WTC11 (cell line): Measurements from ENCODE around the gene C1S. TPM values are rescaled to one million over a fixed set of nuclear protein-coding genes. Genes with fewer than 3 reads are reported as not detected.

ENCODE experiments used
- ATAC-seq: fragments of 200-7000 bp; cut with Tn5 transposase; 2 replicates; pipeline ENCODE4 v1.10.0; 2021; ENCODE audit warnings: mild to moderate bottlenecking, moderate library complexity
- CTCF ChIA-PET: fragments of 300-600 bp; sonication (Branson Sonifier 250); formaldehyde crosslinking; loops from one replicate; lab custom pipeline; 2021; ENCODE audit warnings: antibody characterized with exemption; lab: Charles Lee
- POLR2A ChIA-PET: fragments of 350-600 bp; sonication (Branson Sonifier 250); formaldehyde crosslinking; loops from one replicate; lab custom pipeline; 2021; ENCODE audit warnings: antibody characterized with exemption; lab: Charles Lee
- DNase-seq: peaks from one replicate; pipeline ENCODE4 v3.0.0; 2021; ENCODE audit warnings: low spot score
- H3K27ac Mint-ChIP-seq: 2 replicates; pipeline ENCODE4 v1.8.0; 2021; ENCODE audit warnings: mixed read lengths
- H3K27me3 Mint-ChIP-seq: 2 replicates; pipeline ENCODE4 v1.8.0; 2021; ENCODE audit warnings: low read depth, mild to moderate bottlenecking, moderate library complexity, mixed read lengths
- H3K36me3 Mint-ChIP-seq: 2 replicates; pipeline ENCODE4 v1.8.0; 2021; ENCODE audit warnings: mixed read lengths
- H3K4me1 Mint-ChIP-seq: 2 replicates; pipeline ENCODE4 v1.8.0; 2022; ENCODE audit warnings: mixed read lengths
- H3K4me3 Mint-ChIP-seq: 2 replicates; pipeline ENCODE4 v1.8.0; 2021; ENCODE audit warnings: mild to moderate bottlenecking, moderate library complexity, mixed read lengths
- H3K9me3 Mint-ChIP-seq: 2 replicates; pipeline ENCODE4 v1.8.0; 2021; ENCODE audit warnings: mixed read lengths
- ATF1 ChIP-seq: sonication (generic); formaldehyde crosslinking; IDR thresholded peaks from 2 replicates; pipeline ENCODE4 v1.8.1; 2023; ENCODE audit warnings: mild to moderate bottlenecking, moderate library complexity, missing genetic modification reagents
- CREB1 ChIP-seq: sonication (generic); formaldehyde crosslinking; IDR thresholded peaks from 2 replicates; pipeline ENCODE4 v1.8.0; 2023; ENCODE audit warnings: mild to moderate bottlenecking, missing genetic modification reagents
- EMX1 ChIP-seq: fragments of 250-450 bp; sonication (Bioruptor Pico); IDR thresholded peaks from 2 replicates; pipeline ENCODE4 v1.8.0; 2021; ENCODE audit warnings: mild to moderate bottlenecking
- GTF2I ChIP-seq: fragments of 250-450 bp; sonication (Bioruptor Pico); conservative IDR thresholded peaks from 2 replicates; pipeline ENCODE4 v1.4.0; 2021; ENCODE audit warnings: mild to moderate bottlenecking
- HMGA2 ChIP-seq: fragments of 250-450 bp; sonication (Bioruptor Pico); IDR thresholded peaks from 2 replicates; pipeline ENCODE4 v1.4.0; 2021; ENCODE audit warnings: mild to moderate bottlenecking, moderate library complexity
- MAX ChIP-seq: sonication (generic); formaldehyde crosslinking; IDR thresholded peaks from 2 replicates; pipeline ENCODE4 v1.8.0; 2022; ENCODE audit warnings: mild to moderate bottlenecking, missing genetic modification reagents
- OVOL2 ChIP-seq: fragments of 250-450 bp; sonication (Bioruptor Pico); IDR thresholded peaks from 2 replicates; pipeline ENCODE4 v1.9.0; 2021; ENCODE audit warnings: mild to moderate bottlenecking, borderline replicate concordance
- RELA ChIP-seq: sonication (generic); formaldehyde crosslinking; IDR thresholded peaks from 2 replicates; pipeline ENCODE4 v1.8.1; 2022; ENCODE audit warnings: missing genetic modification reagents, mild to moderate bottlenecking, borderline replicate concordance
- SMAD4 ChIP-seq: sonication (generic); formaldehyde crosslinking; IDR thresholded peaks from 2 replicates; pipeline ENCODE4 v1.8.0; 2022; ENCODE audit warnings: mild to moderate bottlenecking, missing genetic modification reagents
- SOX15 ChIP-seq: fragments of 250-450 bp; sonication (Bioruptor Pico); IDR thresholded peaks from 2 replicates; pipeline ENCODE4 v1.9.0; 2021; ENCODE audit warnings: mild to moderate bottlenecking
- TEAD4 ChIP-seq: sonication (generic); formaldehyde crosslinking; IDR thresholded peaks from 2 replicates; pipeline ENCODE4 v1.8.0; 2022; ENCODE audit warnings: mild to moderate bottlenecking, missing genetic modification reagents
- ZNF138 ChIP-seq: sonication (generic); formaldehyde crosslinking; conservative IDR thresholded peaks from 2 replicates; pipeline ENCODE4 v1.8.1; 2022; ENCODE audit warnings: mild to moderate bottlenecking, moderate library complexity, missing genetic modification reagents
- ZNF263 ChIP-seq: sonication (generic); formaldehyde crosslinking; IDR thresholded peaks from 2 replicates; pipeline ENCODE4 v1.8.1; 2022; ENCODE audit warnings: low read depth, mild to moderate bottlenecking, moderate library complexity, missing genetic modification reagents
- ZNF671 ChIP-seq: fragments of 250-450 bp; sonication (Bioruptor Pico); IDR thresholded peaks from 2 replicates; pipeline ENCODE4 v1.8.0; 2021; ENCODE audit warnings: mild to moderate bottlenecking
- ZSCAN18 ChIP-seq: fragments of 250-450 bp; sonication (Bioruptor Pico); IDR thresholded peaks from 2 replicates; pipeline ENCODE4 v2.1.2; 2022; ENCODE audit warnings: mild to moderate bottlenecking, moderate library complexity
- total RNA-seq: library from RNA; stranded (reverse); gene quantifications from 3 replicates; pipeline ENCODE4 v1.2.3, GENCODE V29; 2021
- TF ChIP-seq, protein P1 (sequence below): sonication (generic); formaldehyde crosslinking; IDR thresholded peaks from 2 replicates; pipeline ENCODE4 v1.8.0; 2022; ENCODE audit warnings: mild to moderate bottlenecking, missing genetic modification reagents
- TF ChIP-seq, protein P2 (sequence below): sonication (generic); formaldehyde crosslinking; IDR thresholded peaks from 2 replicates; pipeline ENCODE4 v1.8.1; 2022; ENCODE audit warnings: low read depth, mild to moderate bottlenecking, moderate library complexity, missing genetic modification reagents, borderline replicate concordance
- TF ChIP-seq, protein P3 (sequence below): sonication (generic); formaldehyde crosslinking; IDR thresholded peaks from 2 replicates; pipeline ENCODE4 v1.8.1; 2022; ENCODE audit warnings: mild to moderate bottlenecking, missing genetic modification reagents, moderate library complexity, borderline replicate concordance
- TF ChIP-seq, protein P4 (sequence below): sonication (generic); formaldehyde crosslinking; IDR thresholded peaks from 2 replicates; pipeline ENCODE4 v1.8.1; 2022; ENCODE audit warnings: low read depth, missing genetic modification reagents, borderline replicate concordance
- TF ChIP-seq, protein P5 (sequence below): sonication (generic); formaldehyde crosslinking; IDR thresholded peaks from 2 replicates; pipeline ENCODE4 v1.8.1; 2023; ENCODE audit warnings: mild to moderate bottlenecking, missing genetic modification reagents, moderate library complexity
- TF ChIP-seq, protein P6 (sequence below): sonication (generic); formaldehyde crosslinking; IDR thresholded peaks from 2 replicates; pipeline ENCODE4 v1.8.1; 2023; ENCODE audit warnings: mild to moderate bottlenecking, moderate library complexity, missing genetic modification reagents

Gene C1S
- total RNA-seq, 1 experiment from 2014 or later, result 7.6 TPM

- CTCF ChIA-PET, result no interaction called here
Measured at GRCh38 chr12:7072035-7072434, 11.5 kb downstream of the C1S start.

GRCh38 chr12:7072554-7072953 lies 12.0 kb downstream of the C1S start:
- Mint-ChIP-seq H3K27me3 (peaks cover 7% of the 10 kb centered on the region; the same call in 1 of the 2 replicates), H3K4me3 (no peak overlapping the region), H3K4me1 (no peaks in the 10 kb centered on the region), H3K27ac (no peak overlapping the region), H3K36me3 (no peaks in the 10 kb centered on the region), H3K9me3 (no peaks in the 10 kb centered on the region)
- no peak for DNase-seq
- no peak for ATAC-seq
- TF ChIP-seq TEAD4 (CRISPR knock-in tag) (no peak), ZNF671 (CRISPR knock-in tag) (no peak), ZNF138 (CRISPR knock-in tag) (no peak), HMGA2 (no peak), SOX15 (CRISPR knock-in tag) (no peak), ATF1 (CRISPR knock-in tag) (no peak), SMAD4 (no peak), GTF2I (CRISPR knock-in tag) (no peak), OVOL2 (CRISPR knock-in tag) (no peak), CREB1 (CRISPR knock-in tag) (no peak)
- TF ChIP-seq, protein P1, sequence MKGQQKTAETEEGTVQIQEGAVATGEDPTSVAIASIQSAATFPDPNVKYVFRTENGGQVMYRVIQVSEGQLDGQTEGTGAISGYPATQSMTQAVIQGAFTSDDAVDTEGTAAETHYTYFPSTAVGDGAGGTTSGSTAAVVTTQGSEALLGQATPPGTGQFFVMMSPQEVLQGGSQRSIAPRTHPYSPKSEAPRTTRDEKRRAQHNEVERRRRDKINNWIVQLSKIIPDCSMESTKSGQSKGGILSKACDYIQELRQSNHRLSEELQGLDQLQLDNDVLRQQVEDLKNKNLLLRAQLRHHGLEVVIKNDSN (CRISPR knock-in tag), result no peak
- TF ChIP-seq, protein P2, sequence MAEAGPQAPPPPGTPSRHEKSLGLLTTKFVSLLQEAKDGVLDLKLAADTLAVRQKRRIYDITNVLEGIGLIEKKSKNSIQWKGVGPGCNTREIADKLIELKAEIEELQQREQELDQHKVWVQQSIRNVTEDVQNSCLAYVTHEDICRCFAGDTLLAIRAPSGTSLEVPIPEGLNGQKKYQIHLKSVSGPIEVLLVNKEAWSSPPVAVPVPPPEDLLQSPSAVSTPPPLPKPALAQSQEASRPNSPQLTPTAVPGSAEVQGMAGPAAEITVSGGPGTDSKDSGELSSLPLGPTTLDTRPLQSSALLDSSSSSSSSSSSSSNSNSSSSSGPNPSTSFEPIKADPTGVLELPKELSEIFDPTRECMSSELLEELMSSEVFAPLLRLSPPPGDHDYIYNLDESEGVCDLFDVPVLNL (CRISPR knock-in tag), result no peak
- TF ChIP-seq, protein P3, sequence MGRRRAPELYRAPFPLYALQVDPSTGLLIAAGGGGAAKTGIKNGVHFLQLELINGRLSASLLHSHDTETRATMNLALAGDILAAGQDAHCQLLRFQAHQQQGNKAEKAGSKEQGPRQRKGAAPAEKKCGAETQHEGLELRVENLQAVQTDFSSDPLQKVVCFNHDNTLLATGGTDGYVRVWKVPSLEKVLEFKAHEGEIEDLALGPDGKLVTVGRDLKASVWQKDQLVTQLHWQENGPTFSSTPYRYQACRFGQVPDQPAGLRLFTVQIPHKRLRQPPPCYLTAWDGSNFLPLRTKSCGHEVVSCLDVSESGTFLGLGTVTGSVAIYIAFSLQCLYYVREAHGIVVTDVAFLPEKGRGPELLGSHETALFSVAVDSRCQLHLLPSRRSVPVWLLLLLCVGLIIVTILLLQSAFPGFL (CRISPR knock-in tag), result no peak
- TF ChIP-seq, protein P4, sequence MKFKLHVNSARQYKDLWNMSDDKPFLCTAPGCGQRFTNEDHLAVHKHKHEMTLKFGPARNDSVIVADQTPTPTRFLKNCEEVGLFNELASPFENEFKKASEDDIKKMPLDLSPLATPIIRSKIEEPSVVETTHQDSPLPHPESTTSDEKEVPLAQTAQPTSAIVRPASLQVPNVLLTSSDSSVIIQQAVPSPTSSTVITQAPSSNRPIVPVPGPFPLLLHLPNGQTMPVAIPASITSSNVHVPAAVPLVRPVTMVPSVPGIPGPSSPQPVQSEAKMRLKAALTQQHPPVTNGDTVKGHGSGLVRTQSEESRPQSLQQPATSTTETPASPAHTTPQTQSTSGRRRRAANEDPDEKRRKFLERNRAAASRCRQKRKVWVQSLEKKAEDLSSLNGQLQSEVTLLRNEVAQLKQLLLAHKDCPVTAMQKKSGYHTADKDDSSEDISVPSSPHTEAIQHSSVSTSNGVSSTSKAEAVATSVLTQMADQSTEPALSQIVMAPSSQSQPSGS (CRISPR knock-in tag), result no peak
- ChIA-PET POLR2A (interaction anchor here (0.6 kb wide), 1 partner anchor 65 kb away, joined by 5 read pairs; no protein-coding TSS in a partner anchor), CTCF (interaction anchor here (1.5 kb wide), 1 partner anchor 20 kb away, joined by 3 read pairs; no protein-coding TSS in a partner anchor)

More at GRCh38 chr12:7072035-7072434, 11.5 kb downstream of the C1S start:
- no peak overlapping the region for H3K27ac Mint-ChIP-seq
- peaks cover 7% of the 10 kb centered on the region; the same call in 1 of the 2 replicates for H3K27me3 Mint-ChIP-seq
- H3K9me3 Mint-ChIP-seq, result no peaks in the 10 kb centered on the region
- H3K4me3 Mint-ChIP-seq, result no peak overlapping the region
- POLR2A ChIA-PET, result no interaction called here
- ATAC-seq, result no peak
- TF ChIP-seq, protein P5, sequence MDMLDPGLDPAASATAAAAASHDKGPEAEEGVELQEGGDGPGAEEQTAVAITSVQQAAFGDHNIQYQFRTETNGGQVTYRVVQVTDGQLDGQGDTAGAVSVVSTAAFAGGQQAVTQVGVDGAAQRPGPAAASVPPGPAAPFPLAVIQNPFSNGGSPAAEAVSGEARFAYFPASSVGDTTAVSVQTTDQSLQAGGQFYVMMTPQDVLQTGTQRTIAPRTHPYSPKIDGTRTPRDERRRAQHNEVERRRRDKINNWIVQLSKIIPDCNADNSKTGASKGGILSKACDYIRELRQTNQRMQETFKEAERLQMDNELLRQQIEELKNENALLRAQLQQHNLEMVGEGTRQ, result no peak
- TF ChIP-seq, protein P6, sequence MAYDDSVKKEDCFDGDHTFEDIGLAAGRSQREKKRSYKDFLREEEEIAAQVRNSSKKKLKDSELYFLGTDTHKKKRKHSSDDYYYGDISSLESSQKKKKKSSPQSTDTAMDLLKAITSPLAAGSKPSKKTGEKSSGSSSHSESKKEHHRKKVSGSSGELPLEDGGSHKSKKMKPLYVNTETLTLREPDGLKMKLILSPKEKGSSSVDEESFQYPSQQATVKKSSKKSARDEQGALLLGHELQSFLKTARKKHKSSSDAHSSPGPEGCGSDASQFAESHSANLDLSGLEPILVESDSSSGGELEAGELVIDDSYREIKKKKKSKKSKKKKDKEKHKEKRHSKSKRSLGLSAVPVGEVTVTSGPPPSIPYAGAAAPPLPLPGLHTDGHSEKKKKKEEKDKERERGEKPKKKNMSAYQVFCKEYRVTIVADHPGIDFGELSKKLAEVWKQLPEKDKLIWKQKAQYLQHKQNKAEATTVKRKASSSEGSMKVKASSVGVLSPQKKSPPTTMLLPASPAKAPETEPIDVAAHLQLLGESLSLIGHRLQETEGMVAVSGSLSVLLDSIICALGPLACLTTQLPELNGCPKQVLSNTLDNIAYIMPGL (CRISPR knock-in tag), result no peak
- TF ChIP-seq EMX1 (no peak), MAX (CRISPR knock-in tag) (no peak), ZSCAN18 (no peak), ZNF263 (CRISPR knock-in tag) (no peak), SOX15 (CRISPR knock-in tag) (no peak), RELA (CRISPR knock-in tag) (no peak)
- TF ChIP-seq, protein P3 (CRISPR knock-in tag), result no peak
- H3K4me1 Mint-ChIP-seq, result no peaks in the 10 kb centered on the region
- DNase-seq, result no peak
- H3K36me3 Mint-ChIP-seq, result no peaks in the 10 kb centered on the region
